ENCODE data around the gene SLC16A8. TPM values are rescaled to one million over a fixed set of nuclear protein-coding genes. Genes with fewer than 3 reads are reported as not detected.

SLC16A8 gene
- total RNA-seq, 1 donor = not detected

DNA sequence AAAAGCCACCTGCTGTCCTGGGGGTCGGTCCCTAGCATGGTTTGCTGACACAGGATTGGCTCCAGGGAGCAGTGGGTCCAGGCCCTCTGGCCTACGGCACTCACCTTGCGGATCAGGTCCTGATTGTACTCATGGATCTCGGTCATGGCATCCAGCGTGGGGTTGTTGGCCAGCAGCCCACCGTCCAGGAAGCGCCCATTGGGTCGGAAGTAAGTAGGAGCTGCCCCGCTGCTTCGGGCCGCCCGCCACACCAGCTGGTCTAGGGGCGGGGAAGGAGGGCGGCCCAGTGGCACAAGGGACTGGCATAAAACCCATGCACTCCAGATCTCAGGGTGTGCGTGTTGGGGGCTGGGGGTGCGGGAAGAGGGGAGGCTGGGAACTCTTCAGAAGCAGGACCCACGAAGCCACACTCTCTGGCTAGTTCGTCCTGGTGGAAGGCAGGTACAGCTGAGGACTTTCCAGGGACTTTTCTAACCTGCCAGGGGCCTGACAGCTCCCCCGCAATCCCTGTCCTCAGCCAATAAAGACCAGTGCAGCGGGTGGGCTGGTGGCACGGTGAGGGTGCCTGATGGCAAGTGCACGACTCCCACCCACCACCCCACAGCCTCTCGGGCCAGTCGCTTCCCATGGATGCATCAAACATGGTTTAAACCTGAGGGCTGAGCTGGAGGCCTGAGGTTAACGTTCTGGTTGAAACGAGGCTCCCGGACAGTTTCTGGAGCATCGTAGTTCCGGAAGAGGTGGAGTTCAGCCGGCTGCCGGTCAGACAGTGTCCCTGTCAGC lies 31.6 kb upstream of the SLC16A8 start:
- Histone ChIP-seq H4K20me1 (ENCODE audit: insufficient read depth, low read length) (no peaks in the 10 kb centered on the region), H3K4me1 (ENCODE audit: insufficient read depth, low read length) (no peaks in the 10 kb centered on the region), H3K9me3 (ENCODE audit: low read depth, low read length) (no peaks in the 10 kb centered on the region), H3K27me3 (ENCODE audit: insufficient read depth, low read length) (no peaks in the 10 kb centered on the region), H2AFZ (ENCODE audit: low read length) (no peak overlapping the region), H3K4me2 (ENCODE audit: insufficient read depth, low read length) (no peak overlapping the region), H3K4me3 (ENCODE audit: insufficient read depth, low read length) (no peak overlapping the region), H3K79me2 (ENCODE audit: insufficient read depth, low read length) (no peaks in the 10 kb centered on the region), H3K36me3 (ENCODE audit: insufficient read depth, low read length) (no peaks in the 10 kb centered on the region), H3K27ac (ENCODE audit: low read depth, low read length) (no peak overlapping the region)
- DNase-seq (ENCODE audit: insufficient read length, low spot score, missing footprints) = peak; percentile 66
- TF ChIP-seq, protein P1, sequence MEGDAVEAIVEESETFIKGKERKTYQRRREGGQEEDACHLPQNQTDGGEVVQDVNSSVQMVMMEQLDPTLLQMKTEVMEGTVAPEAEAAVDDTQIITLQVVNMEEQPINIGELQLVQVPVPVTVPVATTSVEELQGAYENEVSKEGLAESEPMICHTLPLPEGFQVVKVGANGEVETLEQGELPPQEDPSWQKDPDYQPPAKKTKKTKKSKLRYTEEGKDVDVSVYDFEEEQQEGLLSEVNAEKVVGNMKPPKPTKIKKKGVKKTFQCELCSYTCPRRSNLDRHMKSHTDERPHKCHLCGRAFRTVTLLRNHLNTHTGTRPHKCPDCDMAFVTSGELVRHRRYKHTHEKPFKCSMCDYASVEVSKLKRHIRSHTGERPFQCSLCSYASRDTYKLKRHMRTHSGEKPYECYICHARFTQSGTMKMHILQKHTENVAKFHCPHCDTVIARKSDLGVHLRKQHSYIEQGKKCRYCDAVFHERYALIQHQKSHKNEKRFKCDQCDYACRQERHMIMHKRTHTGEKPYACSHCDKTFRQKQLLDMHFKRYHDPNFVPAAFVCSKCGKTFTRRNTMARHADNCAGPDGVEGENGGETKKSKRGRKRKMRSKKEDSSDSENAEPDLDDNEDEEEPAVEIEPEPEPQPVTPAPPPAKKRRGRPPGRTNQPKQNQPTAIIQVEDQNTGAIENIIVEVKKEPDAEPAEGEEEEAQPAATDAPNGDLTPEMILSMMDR (IDR thresholded peaks at IDR 0.05; ENCODE audit: extremely low read depth, low read depth, low read length) = no peak

DNA sequence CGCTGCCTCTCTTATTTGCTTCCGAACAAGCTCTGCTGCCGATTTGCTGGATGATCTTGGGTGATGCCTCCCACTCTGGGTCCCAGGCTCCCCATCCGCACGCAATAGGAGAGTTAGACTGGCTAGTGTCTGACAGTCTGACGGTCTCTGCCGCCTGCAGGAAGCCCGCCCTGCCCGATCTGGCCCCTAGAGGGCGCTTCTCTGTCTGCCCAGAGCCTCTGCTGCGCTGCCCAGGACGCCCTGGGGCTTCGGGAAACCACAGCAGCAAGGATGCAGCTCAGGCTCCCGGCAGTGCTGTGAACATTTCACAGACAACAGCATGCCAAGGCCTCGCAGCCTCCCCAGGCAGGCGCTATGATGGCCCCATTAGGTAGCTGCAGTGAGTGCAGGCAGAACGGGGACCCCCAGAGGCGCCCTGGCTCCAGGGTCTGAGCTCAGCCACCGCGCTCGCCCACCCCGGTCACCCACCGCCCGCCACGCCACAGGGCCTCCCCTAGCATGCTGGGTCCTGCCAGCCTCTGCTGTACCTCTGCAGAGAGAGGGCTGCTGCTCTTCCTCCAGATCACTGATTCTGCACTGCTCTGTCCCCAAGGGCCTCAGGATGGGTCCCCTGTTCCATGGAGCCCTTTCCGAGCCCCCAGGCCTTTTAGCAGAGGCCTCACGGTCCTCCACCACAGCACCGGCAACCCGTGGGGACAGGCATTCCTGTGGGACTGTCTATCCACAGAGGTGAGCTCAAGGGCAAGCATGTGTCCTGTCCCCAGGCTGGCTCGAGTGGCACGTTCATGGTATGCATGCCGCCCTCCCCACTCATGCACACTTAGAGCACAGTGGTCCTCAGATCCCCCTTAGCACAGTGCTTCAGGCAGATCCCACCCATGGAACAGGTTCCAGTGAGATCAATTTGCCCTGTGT lies 30.8 kb upstream of the SLC16A8 start:
- H4K20me1 ChIP-seq (ENCODE audit: insufficient read depth, low read length) = no peaks in the 10 kb centered on the region
- H3K27ac ChIP-seq (ENCODE audit: low read depth, low read length) = no peak overlapping the region
- no peak overlapping the region for H3K4me3 ChIP-seq (ENCODE audit: insufficient read depth, low read length)
- H3K4me1 ChIP-seq (ENCODE audit: insufficient read depth, low read length) = no peaks in the 10 kb centered on the region
- no peak overlapping the region for H3K4me2 ChIP-seq (ENCODE audit: insufficient read depth, low read length)
- H3K79me2 ChIP-seq (ENCODE audit: insufficient read depth, low read length) = no peaks in the 10 kb centered on the region
- peak overlapping the region; percentile 20 for H2AFZ ChIP-seq (ENCODE audit: low read length)
- TF ChIP-seq, protein P1 (IDR thresholded peaks at IDR 0.05; ENCODE audit: extremely low read depth, low read depth, low read length) = peak; percentile 93
- H3K27me3 ChIP-seq (ENCODE audit: insufficient read depth, low read length) = no peaks in the 10 kb centered on the region
- DNase-seq (ENCODE audit: insufficient read length, low spot score, missing footprints) = peak; percentile 100
- no peaks in the 10 kb centered on the region for H3K9me3 ChIP-seq (ENCODE audit: low read depth, low read length)
- no peaks in the 10 kb centered on the region for H3K36me3 ChIP-seq (ENCODE audit: insufficient read depth, low read length)

DNA sequence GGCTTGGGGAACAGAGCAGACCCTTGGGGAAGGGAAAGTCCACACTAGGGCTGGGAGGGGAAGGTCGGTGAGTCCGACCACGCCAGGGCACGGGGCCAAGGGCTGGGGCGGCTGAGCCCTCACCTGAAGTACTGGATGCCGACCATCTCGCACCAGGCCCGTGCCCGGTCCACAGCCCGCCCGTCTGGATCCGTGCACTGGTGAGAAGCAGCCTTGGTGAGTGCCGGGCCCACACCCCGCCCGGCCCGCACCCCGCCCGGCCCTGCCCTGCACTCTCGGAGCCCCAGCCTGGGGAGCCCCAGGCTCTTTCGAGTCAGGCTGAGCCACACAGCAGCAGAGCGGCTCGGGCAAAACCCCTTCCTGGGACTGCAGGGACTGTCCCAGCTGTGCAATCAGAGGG lies 28.4 kb upstream of the SLC16A8 start:
- Histone ChIP-seq H3K27ac (ENCODE audit: low read depth, low read length) (no peak overlapping the region), H3K4me2 (ENCODE audit: insufficient read depth, low read length) (no peak overlapping the region), H4K20me1 (ENCODE audit: insufficient read depth, low read length) (no peaks in the 10 kb centered on the region), H3K4me1 (ENCODE audit: insufficient read depth, low read length) (no peaks in the 10 kb centered on the region), H3K36me3 (ENCODE audit: insufficient read depth, low read length) (no peaks in the 10 kb centered on the region), H2AFZ (ENCODE audit: low read length) (no peak overlapping the region), H3K79me2 (ENCODE audit: insufficient read depth, low read length) (no peaks in the 10 kb centered on the region), H3K27me3 (ENCODE audit: insufficient read depth, low read length) (no peaks in the 10 kb centered on the region), H3K9me3 (ENCODE audit: low read depth, low read length) (no peaks in the 10 kb centered on the region), H3K4me3 (ENCODE audit: insufficient read depth, low read length) (no peak overlapping the region)
- DNase-seq (ENCODE audit: insufficient read length, low spot score, missing footprints) = peak; percentile 32
- TF ChIP-seq, protein P1 (IDR thresholded peaks at IDR 0.05; ENCODE audit: extremely low read depth, low read depth, low read length) = no peak

DNA sequence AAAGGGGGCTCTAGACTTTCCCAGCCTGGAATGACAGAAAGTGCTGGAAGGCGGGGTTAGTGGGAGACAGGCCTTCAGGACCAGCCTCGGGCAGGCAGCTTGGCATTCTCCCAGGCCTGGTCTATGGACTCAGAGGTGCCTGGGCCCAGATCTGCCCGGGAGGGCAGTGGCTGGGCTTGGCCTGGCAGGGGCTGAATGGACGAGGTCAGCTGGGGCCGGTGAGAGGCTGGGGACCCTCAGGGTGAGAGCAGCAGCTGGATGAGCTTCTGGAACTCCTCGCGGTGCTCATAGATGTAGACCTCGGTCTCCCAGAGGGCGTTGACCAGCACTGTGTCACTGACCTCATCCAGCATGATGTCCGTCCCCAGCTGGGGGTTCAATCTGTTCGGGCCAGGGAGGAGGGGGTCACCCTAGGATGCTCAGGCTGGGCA lies 28.0 kb upstream of the SLC16A8 start:
- no peaks in the 10 kb centered on the region for H4K20me1 ChIP-seq (ENCODE audit: insufficient read depth, low read length)
- H3K4me2 ChIP-seq (ENCODE audit: insufficient read depth, low read length) = no peak overlapping the region
- no peaks in the 10 kb centered on the region for H3K27me3 ChIP-seq (ENCODE audit: insufficient read depth, low read length)
- H3K4me3 ChIP-seq (ENCODE audit: insufficient read depth, low read length) = no peak overlapping the region
- no peak overlapping the region for H2AFZ ChIP-seq (ENCODE audit: low read length)
- no peaks in the 10 kb centered on the region for H3K36me3 ChIP-seq (ENCODE audit: insufficient read depth, low read length)
- H3K4me1 ChIP-seq (ENCODE audit: insufficient read depth, low read length) = no peaks in the 10 kb centered on the region
- no peak overlapping the region for H3K27ac ChIP-seq (ENCODE audit: low read depth, low read length)
- H3K9me3 ChIP-seq (ENCODE audit: low read depth, low read length) = no peaks in the 10 kb centered on the region
- TF ChIP-seq, protein P1 (IDR thresholded peaks at IDR 0.05; ENCODE audit: extremely low read depth, low read depth, low read length) = no peak
- H3K79me2 ChIP-seq (ENCODE audit: insufficient read depth, low read length) = no peaks in the 10 kb centered on the region
- peak; percentile 72 for DNase-seq (ENCODE audit: insufficient read length, low spot score, missing footprints)

Data from osteoblast (primary cell).